Kidney tubule cell (primary cell): ENCODE data around the gene IMPG2.
A peak's percentile ranks its signal among the peaks of the same experiment; 100 is the strongest.
"Not testable (repeated sequence)": the region's sequence is repeated elsewhere in the genome, so short reads cannot be mapped to it uniquely, and the experiment has no call there.

ENCODE experiments used
- DNase-seq: peaks from one replicate; pipeline ENCODE4 v3.0.0-alpha.2; 2018; ENCODE audit warnings: low spot score

IMPG2 gene

GRCh38 chr3:101320475-101320874 is at the start of gene IMPG2:
IMPG2 (minus strand) TSS chr3:101320575; CDS start chr3:101320372, 203 bp downstream.
- DNase-seq, result no peak

- DNase-seq, result no peak
Observed at GRCh38 chr3:101362406-101362805, 42.0 kb upstream of the IMPG2 start.

DNA sequence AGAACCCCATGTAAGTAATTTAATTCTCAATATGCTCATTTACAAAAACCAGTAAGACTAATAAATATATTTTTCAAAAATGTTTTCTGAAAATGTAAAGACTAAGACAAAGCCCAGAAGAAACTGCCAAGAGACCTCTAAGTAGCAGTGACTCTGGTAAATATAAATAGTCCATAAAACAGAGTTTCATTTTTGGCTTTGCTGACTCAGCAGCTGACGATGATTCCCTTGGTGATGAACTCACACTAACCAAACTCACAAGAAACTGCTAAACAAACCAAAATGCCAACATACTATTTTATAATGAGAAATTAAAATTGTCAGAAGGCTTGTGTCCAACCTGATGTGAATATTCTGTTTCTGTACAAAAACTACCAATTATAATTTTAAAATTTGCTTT is 31.5 kb upstream of the IMPG2 start:
- no peak for DNase-seq

GRCh38 chr3:101340591-101340990 is 20.2 kb upstream of the IMPG2 start:
- DNase-seq, result no peak

DNA sequence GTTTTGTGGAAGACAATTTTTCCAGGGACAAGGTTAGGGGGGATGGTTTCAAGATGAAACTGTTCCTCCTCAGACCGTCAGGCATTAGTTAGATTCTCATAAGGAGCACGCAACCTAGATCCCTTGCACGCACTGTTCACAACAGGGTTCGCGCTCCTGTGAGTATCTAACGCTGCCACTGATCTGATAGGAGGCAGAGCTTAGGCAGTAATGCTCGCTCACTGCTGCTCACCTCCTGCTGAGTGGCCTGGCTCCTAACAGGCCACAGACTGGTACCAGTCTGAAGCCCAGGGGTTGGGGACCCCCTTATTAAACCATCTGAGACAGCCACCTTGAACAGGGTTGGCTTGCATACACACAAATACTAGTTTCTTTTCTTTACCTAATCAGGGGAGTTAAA is 13.5 kb upstream of the IMPG2 start:
- no peak for DNase-seq

- DNase-seq, result no peak
Observed at GRCh38 chr3:101329016-101329673, 8.8 kb upstream of the IMPG2 start.

GRCh38 chr3:101325393-101326134 is 5.2 kb upstream of the IMPG2 start:
- DNase-seq, result no peak

- DNase-seq, result no peak
Observed at GRCh38 chr3:101319531-101319930, 844 bp downstream of the IMPG2 start.

GRCh38 chr3:101312545-101312944 is 7.8 kb downstream of the IMPG2 start:
- no peak for DNase-seq

DNA sequence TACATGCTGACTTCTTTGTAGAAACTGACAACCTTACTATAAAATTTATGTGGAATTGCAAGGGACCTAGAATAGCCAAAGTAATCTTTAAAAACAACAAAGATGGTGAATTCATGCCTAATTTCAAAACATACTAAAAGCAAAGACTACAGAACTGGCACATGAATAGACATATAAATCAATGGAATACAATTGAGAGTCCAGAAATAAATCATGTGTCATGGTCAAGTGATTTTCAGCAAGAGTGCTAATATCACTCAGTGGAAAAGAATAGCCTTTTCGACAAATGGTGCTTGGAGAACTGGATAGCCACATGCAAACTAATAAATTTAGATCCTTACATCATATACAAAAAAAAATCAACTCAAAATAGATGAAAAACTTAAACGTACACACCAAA is 8.7 kb downstream of the IMPG2 start:
- no peak for DNase-seq

DNA sequence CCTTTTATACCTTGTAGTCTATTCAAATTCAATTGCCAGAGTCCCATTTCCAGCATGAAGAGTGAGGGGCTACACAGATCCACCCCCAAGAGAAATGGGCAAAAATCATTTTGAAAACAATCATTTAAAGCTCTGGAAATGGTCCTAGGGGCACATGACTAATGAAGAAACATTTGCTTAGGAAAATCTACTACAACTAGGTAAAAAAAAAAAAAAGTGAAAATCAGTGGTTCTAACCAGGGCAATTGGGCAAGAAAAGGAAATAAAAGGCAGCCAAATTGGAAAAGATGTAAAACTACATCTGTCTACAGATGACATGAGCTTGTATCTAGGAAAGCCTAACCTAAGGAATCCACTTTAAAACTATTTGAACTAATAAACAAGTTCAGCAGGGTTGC is 9.4 kb downstream of the IMPG2 start:
- DNase-seq, result no peak

DNA sequence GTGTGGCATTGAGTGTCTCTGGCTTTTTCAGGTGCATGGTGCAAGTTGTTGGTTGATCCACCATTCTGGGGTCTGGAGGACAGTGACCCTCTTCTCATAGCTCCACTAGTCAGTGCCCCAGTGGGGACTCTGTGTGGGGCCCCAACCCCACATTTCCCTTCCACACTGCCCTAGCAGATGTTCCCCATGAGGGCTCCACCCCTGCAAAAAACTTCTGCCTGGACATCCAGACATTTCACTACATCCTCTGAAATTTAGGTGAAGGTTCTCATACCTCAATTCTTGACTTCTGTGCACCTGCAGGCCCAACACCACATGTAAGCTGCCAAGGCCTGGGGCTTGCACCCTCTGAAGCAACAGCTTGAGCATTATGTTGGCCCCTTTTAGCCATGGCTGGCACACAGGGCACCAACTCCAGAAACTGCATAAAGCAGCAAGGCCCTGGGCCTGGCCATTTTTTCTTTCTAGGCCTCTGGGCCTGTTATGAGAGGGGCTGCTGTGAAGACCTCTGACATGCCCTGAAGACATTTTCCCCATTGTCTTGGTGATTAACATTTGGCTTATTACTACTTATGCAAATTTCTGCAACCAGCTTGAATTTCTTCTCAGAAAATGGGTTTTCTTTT is 12.1 kb downstream of the IMPG2 start:
- not testable (repeated sequence) for DNase-seq

- DNase-seq, result no peak
Observed at GRCh38 chr3:101303836-101304235, 16.5 kb downstream of the IMPG2 start.

- DNase-seq, result no peak
Observed at GRCh38 chr3:101303089-101303731, 17.2 kb downstream of the IMPG2 start.

DNA sequence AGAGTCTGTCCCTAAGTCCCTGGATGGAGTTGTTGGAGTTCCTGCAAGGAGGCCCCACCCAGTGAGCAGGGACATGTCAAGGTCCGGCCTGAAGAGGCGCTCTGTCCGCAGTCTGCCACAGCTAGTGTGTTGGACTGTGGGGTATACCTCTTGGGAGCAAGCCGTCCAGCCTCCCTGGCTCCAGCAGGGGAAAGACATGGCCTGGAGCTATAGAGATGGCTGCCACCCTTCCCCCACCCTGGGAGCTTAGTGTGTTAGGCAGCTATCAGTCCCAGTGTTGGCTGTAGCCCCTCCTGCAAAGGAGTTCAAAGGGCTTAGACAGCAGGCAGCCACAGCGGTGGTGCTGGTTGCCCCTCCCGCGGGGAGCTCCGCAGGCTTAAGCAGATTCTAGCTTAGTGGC is 20.3 kb downstream of the IMPG2 start:
- no peak for DNase-seq

- peak; percentile 22 for DNase-seq
Observed at GRCh38 chr3:101292027-101292426, 28.3 kb downstream of the IMPG2 start.

DNA sequence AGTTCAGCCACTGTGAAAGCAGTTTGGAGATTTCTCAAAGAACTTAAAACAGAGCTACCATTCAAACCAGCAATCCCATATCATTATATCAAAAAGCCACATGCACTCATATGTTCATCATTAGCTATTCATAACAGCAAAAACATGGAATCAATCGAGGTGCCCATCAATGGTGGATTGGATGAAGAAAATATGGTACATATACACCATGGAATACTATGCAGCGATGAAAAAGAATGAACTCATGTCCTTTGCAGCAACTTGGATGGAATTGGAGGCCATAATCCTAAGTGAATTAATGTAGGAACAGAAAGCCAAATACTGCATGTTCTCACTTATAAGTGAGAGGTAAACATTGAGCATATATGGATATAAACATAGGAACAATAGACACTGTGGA is 32.1 kb downstream of the IMPG2 start:
- no peak for DNase-seq

- no peak for DNase-seq
Observed at GRCh38 chr3:101284757-101285156, 35.6 kb downstream of the IMPG2 start.

- DNase-seq, result no peak
Observed at GRCh38 chr3:101281521-101282030, 38.8 kb downstream of the IMPG2 start.

DNA sequence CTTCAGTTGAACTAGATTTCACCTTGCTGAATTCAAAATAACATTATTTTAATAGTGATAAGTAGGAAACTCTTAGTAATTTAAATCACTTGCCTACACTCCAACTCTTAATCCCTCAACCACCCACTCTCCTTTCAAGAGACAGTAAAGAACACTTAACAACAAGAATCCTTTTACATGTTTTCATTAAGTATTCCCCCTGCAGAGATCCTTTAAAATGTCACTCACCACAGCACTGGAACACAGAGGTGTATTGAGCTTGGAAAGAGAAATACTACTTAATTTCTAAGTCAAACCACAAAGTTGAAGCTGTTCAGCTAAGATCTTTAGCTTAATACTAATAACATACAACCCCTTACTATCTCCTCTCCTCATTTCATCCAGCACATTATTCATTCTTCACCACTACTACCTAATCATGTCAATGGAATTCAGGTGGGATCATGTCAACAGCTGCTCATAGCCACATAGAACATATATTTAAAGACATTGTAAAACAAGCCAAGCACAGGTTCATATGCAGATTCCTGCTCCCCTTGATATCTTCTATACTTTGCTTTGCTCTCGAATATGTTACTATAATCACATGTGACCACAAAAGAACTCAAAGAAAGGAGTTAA is 40.5 kb downstream of the IMPG2 start:
- DNase-seq, result peak; percentile 54

GRCh38 chr3:101279162-101279561 is 41.2 kb downstream of the IMPG2 start:
- peak; percentile 58 for DNase-seq

- no peak for DNase-seq
Observed at GRCh38 chr3:101278727-101279126, 41.6 kb downstream of the IMPG2 start.
